Esophagus muscularis mucosa (tissue), 4 donors: ENCODE measurements around the gene ARL15. TPM values are rescaled to one million over a fixed set of nuclear protein-coding genes. Genes with fewer than 3 reads are reported as not detected.
A peak's percentile ranks its signal among the peaks of the same experiment; 100 is the strongest.

Experiments used
- DNase-seq: peaks from one replicate; pipeline ENCODE4 v3.0.0-alpha.2; 2017; ENCODE audit errors: extremely low spot score
- H3K27ac ChIP-seq, 4 donors: fragments of 200-600 bp; sonication (generic); replicated peaks in 1 of 4; 1 replicate in 3 of 4; 2 replicates in 1 of 4; pipeline ENCODE4 v1.5.1; 2016 to 2019; ENCODE audit warnings: mild to moderate bottlenecking in 1 of 4
- H3K27me3 ChIP-seq, 4 donors: fragments of 200-600 bp; sonication (generic); one replicate each; pipeline versions ENCODE4 v1.5.1 to v1.6.0; 2016 to 2019
- H3K36me3 ChIP-seq, 4 donors: fragments of 200-600 bp; sonication (generic); one replicate each; pipeline ENCODE4 v1.5.1; 2016 to 2019
- H3K4me1 ChIP-seq, 4 donors: fragments of 200-600 bp; sonication (generic); one replicate each; pipeline ENCODE4 v1.5.1; 2016 to 2019
- H3K4me3 ChIP-seq, 4 donors: fragments of 200-600 bp; sonication (generic); 1 replicate in 2 of 4; 2 replicates in 2 of 4; pipeline ENCODE4 v1.5.1; 2016 to 2019; ENCODE audit warnings: mild to moderate bottlenecking in 4 of 4, moderate library complexity in 1 of 4
- H3K9me3 ChIP-seq, 4 donors: fragments of 200-600 bp; sonication (generic); 1 replicate in 3 of 4; 2 replicates in 1 of 4; pipeline ENCODE4 v1.5.1; 2016 to 2019
- CTCF ChIP-seq, 3 experiments: fragments of 200-600 bp in 2 of 3; fragments of 450-650 bp in 1 of 3; sonication (generic) in 2 of 3; IDR thresholded peaks; one replicate each; pipeline ENCODE4 v1.5.1; 2017 to 2019; ENCODE audit warnings: antibody characterized with exemption in 3 of 3, mild to moderate bottlenecking in 2 of 3, moderate library complexity in 1 of 3
- EP300 ChIP-seq: sonication (generic); formaldehyde crosslinking; IDR thresholded peaks from one replicate; pipeline ENCODE4 v1.6.1; 2017; ENCODE audit warnings: antibody characterized with exemption
- POLR2A ChIP-seq: fragments of 450-650 bp; IDR thresholded peaks from one replicate; pipeline ENCODE4 v1.6.1; 2017; ENCODE audit warnings: antibody characterized with exemption, moderate library complexity, mild to moderate bottlenecking, low read depth
- POLR2AphosphoS5 ChIP-seq, 2 donors: sonication (generic); formaldehyde crosslinking; IDR thresholded peaks; one replicate each; pipeline ENCODE4 v1.6.1; 2017; ENCODE audit warnings: antibody characterized with exemption in 2 of 2
- WGBS: methylation state at CpG from one replicate; pipeline ENCODE4 v1.1.5; 2018; 5-methylcytosine and 5-hydroxymethylcytosine counted together
- intact Hi-C: fragments of 100-400 bp; cut with DNase I; formaldehyde crosslinking; loops from one replicate; pipeline ENCODE4 v1.15.1; 2023
- total RNA-seq, 4 donors: library from RNA; depleted of rRNA; stranded (reverse); fragments of >200 nt; gene quantifications; one replicate each; pipeline versions ENCODE4 v1.1.0 to v1.2.1, GENCODE V29; 2016

The ARL15 gene
- total RNA-seq, 4 donors from 2014 or later, result 11.6 to 21.6 (median 16.5) TPM

DNA sequence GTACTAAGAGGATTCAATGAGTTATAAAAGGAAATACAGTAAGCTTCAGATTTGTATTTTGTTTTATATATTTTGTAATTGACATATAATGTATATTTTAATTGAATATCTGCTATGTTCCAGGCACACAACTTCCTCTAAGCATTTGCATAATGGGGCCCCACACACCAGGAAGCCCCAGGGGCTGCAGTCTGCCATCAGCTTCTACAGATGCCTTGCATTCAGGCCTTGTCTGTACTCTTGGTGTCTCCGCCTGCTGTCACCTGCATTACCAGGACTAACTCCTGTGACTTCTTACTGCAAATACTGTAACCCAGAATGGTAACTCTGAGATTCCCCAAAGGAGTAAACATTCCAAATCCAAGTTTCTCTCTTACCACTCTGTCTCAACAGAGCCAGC lies 20.6 kb downstream of the ARL15 start:
- Histone ChIP-seq H3K4me1 (peaks cover 0 to 12% (median 8%) of the 10 kb centered on the region in 4 donors), H3K36me3 (no peaks in the 10 kb centered on the region), H3K27ac (no peak overlapping the region), H3K9me3 (no peaks in the 10 kb centered on the region), H3K27me3 (no peaks in the 10 kb centered on the region), H3K4me3 (no peak overlapping the region)
- 91% methylated on average over 1 of the region's 1 CpG for WGBS
- no peak for TF ChIP-seq POLR2A
- intact Hi-C loops, result no loop called here
- DNase-seq, result peak; percentile 5

- no peak for TF ChIP-seq POLR2A
- no peak for TF ChIP-seq POLR2AphosphoS5 (IDR thresholded peaks at IDR 0.05)
- no peak for TF ChIP-seq CTCF (IDR thresholded peaks at IDR 0.05)
- TF ChIP-seq EP300, result no peak
- peak; percentile 47 for DNase-seq
- Histone ChIP-seq H3K27ac (no peak overlapping the region), H3K9me3 (no peaks in the 10 kb centered on the region), H3K4me3 (no peak overlapping the region), H3K36me3 (no peaks in the 10 kb centered on the region), H3K27me3 (no peaks in the 10 kb centered on the region), H3K4me1 (peaks cover 0 to 5% (median under 1%) of the 10 kb centered on the region in 4 donors)
- intact Hi-C loops, result no loop called here
- 87% methylated on average over 5 of the region's 5 CpGs for WGBS
Measured at GRCh38 chr5:54288568-54289217, 21.7 kb downstream of the ARL15 start.

DNA sequence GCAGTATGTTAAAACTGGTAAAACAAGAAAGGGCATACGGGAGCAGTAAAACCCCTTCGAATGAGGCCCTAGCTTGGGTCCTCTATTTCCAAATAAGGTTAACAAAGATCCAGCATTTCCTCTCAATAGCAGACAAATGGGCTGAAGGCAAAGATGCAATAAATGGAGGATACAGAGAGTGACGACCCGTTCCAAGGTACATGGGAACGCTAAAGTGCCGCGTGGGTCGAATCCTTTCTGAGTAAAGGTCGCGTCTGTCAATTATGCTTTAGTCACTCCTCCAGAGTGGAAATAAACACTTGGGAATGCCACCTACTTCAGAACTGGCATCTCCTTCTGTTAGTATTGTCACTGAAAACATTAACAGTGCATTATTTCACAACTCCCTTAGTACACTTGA lies 24.7 kb downstream of the ARL15 start:
- no peak overlapping the region for H3K27ac ChIP-seq
- WGBS, result 78% methylated on average over 10 of the region's 10 CpGs

DNA sequence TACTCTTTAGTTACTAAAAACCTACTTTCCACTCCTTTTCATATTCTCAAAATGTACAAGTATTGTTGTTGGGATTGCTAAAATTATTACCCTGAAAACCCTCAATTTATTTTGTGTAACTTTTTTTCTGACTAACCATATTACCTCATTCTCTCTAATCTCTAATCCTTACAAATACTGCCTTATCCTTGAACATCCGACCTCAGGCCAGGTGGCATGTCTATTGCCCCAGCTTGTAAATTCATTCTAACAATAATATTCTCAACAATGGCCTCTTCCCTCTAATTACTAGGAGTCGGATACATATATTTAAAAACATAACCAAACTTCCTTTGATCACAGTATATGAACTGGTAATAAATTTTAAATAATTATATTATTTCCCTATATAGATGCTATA lies 25.8 kb downstream of the ARL15 start:
- no peaks in the 10 kb centered on the region for H3K27me3 ChIP-seq
- no peak overlapping the region for H3K4me3 ChIP-seq
- 89% methylated on average over 2 of the region's 2 CpGs for WGBS
- TF ChIP-seq EP300, result no peak
- H3K4me1 ChIP-seq, result peaks cover 0 to 5% (median 0%) of the 10 kb centered on the region in 4 donors
- intact Hi-C loops, result no loop called here
- no peak for DNase-seq
- H3K9me3 ChIP-seq, result no peaks in the 10 kb centered on the region
- H3K27ac ChIP-seq, result no peak overlapping the region
- peaks cover 0 to 4% (median 0%) of the 10 kb centered on the region in 4 donors for H3K36me3 ChIP-seq

More for the DNA sequence above, 24.7 kb downstream of the ARL15 start:
- H3K36me3 ChIP-seq, result no peaks in the 10 kb centered on the region
- no peak overlapping the region for H3K4me3 ChIP-seq
- intact Hi-C loops, result no loop called here
- no peak for TF ChIP-seq EP300
- TF ChIP-seq POLR2A, result no peak
- TF ChIP-seq CTCF (IDR thresholded peaks at IDR 0.05), result no peak
- TF ChIP-seq POLR2AphosphoS5 (IDR thresholded peaks at IDR 0.05), result no peak
- H3K4me1 ChIP-seq, result peaks cover 0 to 5% (median 0%) of the 10 kb centered on the region in 4 donors
- H3K9me3 ChIP-seq, result no peaks in the 10 kb centered on the region
- no peak for DNase-seq
- no peaks in the 10 kb centered on the region for H3K27me3 ChIP-seq

DNA sequence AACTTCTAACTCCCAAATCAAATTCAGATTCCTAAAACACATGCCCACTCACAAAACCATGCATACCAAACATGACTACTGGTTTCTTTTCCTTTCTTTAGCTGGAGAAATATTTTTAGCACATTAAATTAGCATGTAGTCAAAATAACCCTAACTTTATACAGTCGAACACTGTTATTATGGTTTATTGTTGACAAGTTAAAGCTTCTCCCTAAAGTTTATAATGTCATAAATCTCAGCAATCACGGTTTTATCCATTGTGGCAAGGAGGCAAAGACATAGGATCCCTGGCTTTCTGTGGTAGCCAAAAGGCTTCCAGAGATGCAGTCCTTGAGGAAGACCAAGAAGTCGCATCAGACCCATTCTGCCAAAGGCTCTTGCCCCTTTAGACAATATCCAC lies 27.5 kb downstream of the ARL15 start:
- Histone ChIP-seq H3K36me3 (peaks cover 0 to 5% (median 0%) of the 10 kb centered on the region in 4 donors), H3K4me1 (peaks cover 0 to 6% (median 3%) of the 10 kb centered on the region in 4 donors), H3K9me3 (no peaks in the 10 kb centered on the region), H3K4me3 (no peak overlapping the region), H3K27ac (no peak overlapping the region), H3K27me3 (no peaks in the 10 kb centered on the region)
- WGBS, result 74% methylated on average over 3 of the region's 3 CpGs
- no peak for DNase-seq
- intact Hi-C loops, result no loop called here
- TF ChIP-seq EP300 (no peak), CTCF (IDR thresholded peaks at IDR 0.05) (no peak), POLR2AphosphoS5 (IDR thresholded peaks at IDR 0.05) (no peak), POLR2A (no peak)
